Activated CD4-positive, alpha-beta T cell treated with anti-CD3 and anti-CD28 coated beads, Interleukin-2, amount 50 U/mL, for 24 hours (primary cell): ENCODE results near the gene LIMK2.
A peak's percentile ranks its signal among the peaks of the same experiment; 100 is the strongest.
"Not testable (repeated sequence)": the region's sequence is repeated elsewhere in the genome, so short reads cannot be mapped to it uniquely, and the experiment has no call there.

Experiments used
- DNase-seq, 2 donors: peaks; one replicate each; pipeline ENCODE4 v3.0.0-alpha.2; 2020; ENCODE audit warnings: low read depth in 1 of 2, low spot score in 1 of 2

LIMK2 gene

DNA sequence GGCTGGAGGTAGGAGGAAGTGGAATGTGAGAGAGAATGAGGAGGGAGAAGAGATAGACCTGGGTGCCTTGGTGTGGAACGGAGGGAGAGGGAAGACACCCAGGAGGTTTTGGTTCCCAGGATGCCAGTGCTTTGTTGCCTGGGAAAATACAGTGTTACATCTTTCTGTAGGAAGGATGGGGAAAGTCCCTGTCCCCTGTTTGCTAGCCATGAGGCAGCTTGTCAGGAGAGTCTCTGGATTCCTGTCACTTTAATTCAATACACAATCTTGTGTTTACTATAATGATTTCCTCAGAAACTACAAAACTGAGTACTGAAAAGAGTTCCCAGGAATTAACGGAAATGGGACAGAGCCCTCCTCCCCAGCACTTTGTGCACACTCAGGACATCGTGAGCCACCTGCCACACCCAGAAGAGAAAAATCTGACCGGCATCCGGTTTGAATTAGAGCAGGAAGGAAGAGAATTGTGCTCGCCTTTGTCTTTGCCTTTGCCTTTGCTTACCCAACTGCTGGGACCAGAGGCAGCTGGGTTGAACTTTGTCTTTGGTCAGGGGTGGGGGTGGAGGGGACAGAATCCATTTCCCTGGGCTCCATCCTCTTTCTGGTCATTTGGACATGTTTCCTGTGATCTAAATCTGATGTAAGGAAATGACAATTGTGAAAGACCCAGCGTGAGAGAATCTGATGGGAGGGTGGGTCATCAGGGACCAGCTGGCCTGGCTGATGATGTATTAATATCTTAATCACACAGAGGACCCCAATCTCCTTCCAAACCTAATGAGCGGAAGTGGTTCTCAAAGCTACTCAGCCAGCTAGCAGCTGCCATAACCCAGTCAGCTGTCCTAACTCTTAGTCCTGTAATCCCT is 1.3 kb upstream of the LIMK2 start:
- no peak for DNase-seq

DNA sequence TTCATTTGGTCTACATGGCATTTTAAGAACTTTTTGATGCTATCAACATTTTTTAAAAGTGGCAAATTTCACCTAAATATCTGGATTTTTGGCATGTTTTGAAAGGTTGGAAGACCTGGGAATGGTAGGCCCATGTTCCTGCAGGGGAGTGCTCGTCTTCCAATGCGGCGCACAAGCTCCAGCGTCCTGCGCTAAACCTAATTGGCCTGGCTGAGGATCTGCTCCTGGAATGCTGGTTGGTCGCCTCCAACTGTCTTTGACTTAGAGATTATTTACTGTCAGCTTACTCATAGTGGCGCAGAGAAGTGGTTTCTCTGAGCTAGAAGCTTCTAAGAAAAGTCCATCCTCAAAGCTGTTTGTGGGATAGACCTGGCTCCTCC is 626 bp upstream of the LIMK2 start:
- DNase-seq: no peak

DNA sequence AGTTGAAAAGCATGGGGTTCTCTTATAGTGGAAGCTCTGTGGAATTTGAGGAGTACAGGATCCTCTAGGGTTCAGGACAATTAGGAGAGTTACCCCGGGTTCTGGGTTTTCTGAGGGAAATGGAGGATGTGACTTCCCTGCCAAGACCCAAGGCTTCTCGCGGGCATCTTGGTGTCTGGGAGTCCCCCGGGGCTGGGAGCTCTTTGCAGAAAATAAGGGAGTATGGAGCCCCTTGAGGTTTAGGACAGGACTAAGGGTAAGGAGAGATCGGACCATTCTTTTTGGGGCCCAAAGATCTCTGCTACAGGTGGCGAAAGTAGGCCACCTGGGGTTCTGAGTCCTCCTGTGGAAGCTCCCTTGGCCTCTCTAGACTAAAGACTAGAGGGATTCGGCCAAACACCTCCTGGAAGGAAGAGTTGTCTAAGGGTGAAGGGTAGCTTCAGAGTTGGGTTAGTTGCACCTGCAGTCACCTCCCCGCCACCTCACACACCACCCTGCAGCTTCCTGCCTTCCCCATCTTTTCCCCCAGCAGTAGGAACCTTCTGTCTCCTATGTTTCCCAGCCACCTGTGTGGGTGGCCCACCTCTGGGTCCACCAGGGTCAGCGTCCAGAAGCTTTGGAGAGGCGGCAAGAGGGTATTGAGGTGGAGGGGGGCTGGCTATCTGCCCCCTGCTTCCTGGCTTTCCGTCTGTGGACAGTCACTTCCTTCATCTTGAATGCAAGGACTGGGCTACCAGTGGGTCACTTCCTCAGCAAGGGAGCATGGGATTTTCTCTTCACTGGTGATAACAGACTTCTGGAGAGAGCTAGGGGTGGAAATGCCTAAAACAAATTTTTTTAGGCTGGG is 908 bp downstream of the LIMK2 start:
- no peak for DNase-seq

DNA sequence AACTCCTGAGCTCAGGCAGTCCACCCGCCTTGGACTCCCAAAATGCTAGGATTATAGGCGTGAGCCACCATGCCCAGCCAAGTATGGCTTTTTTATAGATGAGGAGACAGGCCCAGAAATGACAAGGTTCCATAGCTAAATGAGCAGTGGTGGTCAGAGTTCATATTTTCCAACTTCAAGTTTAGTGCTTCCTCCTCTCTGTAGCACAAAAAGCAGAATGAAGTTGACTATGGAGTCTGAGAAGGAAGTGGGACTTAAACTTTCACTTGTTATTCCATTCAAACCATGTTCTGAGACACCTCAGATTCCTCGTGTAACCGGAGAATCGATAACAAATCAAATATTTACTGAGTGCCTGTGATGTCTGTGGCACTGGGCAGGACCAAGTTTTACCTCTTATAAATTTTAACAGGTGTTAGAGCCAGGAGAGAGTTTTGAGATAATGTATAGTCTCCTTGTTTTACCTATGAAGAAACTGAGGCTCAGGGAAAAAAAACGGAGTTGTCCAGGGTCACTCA is 3.0 kb downstream of the LIMK2 start:
- no peak for DNase-seq

DNA sequence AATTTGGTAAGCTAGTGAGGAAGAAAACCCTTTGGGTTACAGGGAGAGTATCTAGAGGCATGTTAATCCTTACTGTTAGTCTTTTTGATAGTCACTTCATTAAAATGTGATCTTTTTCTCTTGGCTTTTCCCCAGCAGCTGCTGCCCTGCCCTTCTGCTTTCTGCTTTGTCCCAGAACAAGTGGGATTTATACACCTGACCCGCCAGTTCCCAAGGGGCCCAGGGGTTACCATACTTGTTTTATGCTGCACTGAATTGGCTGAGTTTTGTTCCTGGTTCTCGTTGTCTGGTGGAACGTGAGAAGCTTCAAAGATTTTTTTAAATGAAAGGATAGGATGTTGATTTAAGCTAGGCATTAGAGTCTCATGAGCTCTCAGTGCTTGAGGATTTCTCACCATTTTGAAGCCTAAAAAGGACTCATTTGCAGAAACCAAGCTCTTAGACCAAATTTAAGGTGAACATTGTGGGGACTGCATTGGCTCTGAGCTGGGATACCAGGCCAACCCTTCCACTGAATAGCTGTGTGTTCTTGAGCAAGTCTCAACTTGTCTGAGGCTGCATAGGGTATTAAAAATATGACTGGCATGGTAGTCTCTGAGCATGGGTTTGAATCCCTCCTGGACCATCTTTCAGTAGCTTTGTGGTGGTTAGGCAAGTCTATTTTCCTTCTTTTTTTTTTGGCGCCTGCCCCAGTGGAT is 6.6 kb downstream of the LIMK2 start:
- no peak for DNase-seq

DNA sequence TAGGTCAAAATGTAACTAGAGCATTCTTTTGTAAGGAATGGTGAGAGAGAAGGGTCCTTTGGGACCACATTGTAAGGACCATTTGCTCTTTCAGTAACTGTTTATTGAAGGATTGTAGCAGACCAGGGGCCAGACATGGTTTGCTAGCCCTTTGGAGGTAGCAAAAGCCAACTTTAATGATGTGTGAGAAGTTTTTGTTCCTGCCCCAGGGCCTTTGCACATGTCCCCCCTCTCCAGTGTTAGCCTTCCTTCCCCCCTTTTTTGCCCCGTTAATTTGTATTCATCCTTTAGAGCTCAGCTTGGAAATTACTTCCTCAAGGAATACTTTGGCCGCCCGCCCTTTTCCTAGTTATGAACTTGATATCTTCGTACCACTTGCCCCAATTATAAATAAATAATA is 9.0 kb downstream of the LIMK2 start:
- no peak for DNase-seq

DNA sequence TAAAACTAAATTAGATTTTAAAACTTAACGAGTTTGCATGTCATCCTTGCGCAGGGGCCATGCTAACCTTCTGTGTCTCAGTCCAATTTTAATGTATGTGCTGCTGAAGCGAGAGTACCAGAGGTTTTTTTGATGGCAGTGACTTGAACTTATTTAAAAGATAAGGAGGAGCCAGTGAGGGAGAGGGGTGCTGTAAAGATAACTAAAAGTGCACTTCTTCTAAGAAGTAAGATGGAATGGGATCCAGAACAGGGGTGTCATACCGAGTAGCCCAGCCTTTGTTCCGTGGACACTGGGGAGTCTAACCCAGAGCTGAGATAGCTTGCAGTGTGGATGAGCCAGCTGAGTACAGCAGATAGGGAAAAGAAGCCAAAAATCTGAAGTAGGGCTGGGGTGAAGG is 10.6 kb downstream of the LIMK2 start:
- no peak for DNase-seq

DNA sequence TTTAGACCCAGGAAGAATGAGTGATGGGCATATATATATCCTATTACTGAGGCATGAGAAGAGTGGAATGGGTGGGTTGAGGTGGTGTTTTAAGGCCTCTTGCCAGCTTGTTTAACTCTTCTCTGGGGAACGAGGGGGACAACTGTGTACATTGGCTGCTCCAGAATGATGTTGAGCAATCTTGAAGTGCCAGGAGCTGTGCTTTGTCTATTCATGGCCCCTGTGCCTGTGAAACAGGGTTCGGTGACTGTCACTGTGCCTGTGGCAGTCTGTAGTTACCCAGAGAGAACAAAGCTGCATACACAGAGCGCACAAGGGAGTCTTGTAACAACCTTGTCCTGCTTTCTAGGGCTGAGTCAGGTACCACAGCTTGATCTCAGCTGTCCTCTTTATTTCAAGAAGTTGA is 11.7 kb downstream of the LIMK2 start:
- DNase-seq: no peak

DNA sequence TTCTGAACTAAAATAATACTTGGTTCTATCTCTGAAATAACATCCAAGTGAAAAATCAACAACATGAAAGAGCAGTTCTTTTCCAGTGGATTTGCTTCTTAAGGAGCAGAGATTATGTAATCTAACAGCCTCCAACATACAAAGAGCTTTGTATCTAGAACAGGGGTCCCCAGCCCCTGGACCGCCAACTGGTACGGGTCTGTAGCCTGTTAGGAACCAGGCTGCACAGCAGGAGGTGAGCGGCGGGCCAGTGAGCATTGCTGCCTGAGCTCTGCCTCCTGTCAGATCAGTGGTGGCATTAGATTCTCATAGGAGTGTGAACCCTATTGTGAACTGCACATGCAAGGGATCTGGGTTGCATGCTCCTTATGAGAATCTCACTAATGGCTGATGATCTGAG is 12.6 kb downstream of the LIMK2 start:
- not testable (repeated sequence) for DNase-seq

DNA sequence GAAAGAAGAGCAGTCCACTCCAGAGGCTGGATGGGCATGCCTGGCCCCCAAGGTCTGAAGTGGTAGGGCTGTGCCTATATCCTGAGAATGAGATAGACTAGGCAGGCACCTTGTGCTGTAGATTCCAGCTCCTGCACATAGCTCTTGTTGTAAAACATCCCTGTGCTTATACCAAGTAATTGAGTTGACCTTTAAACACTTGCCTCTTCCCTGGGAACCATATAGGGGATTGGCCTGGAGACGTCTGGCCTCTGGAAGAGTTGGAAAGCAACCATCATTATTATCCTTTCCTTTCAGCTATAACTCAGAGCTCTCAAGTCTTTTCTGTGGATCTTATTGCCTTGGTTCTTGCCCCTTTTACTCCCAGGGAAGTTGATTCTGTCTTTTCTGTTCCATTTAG is 15.1 kb downstream of the LIMK2 start:
- DNase-seq: no peak

DNA sequence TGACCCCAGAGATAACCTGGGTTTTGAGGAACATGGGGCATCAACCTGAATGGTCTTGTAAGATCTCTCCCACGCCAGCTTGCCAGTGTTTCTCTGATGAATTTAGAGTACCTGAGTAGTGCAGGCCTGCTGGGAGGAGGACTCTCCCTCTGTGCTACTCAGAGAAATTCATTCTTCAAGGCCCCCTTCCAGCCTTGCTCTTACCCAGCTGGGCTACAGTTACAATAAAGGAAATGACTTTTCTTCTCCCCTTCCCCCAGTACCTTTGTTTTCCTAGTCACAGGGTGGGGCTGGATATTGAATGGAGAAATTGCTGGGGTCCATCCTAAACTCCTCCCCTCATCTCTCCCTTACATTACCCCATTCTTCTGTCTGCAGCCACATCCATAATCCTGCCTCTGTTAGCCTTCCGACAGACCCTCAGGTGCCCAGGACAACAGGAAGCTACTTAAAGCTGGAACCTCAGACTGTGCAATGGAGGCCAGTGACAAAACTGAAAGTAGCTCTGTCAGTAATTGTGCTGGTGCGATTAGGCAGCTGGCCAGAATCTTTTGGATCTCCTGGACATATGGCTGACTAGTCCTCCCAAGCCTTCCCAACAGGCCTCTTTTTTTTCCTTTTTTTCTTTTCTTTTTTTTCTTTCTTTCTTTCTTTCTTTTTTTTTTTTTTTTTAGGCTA is 17.4 kb downstream of the LIMK2 start:
- no peak for DNase-seq

DNA sequence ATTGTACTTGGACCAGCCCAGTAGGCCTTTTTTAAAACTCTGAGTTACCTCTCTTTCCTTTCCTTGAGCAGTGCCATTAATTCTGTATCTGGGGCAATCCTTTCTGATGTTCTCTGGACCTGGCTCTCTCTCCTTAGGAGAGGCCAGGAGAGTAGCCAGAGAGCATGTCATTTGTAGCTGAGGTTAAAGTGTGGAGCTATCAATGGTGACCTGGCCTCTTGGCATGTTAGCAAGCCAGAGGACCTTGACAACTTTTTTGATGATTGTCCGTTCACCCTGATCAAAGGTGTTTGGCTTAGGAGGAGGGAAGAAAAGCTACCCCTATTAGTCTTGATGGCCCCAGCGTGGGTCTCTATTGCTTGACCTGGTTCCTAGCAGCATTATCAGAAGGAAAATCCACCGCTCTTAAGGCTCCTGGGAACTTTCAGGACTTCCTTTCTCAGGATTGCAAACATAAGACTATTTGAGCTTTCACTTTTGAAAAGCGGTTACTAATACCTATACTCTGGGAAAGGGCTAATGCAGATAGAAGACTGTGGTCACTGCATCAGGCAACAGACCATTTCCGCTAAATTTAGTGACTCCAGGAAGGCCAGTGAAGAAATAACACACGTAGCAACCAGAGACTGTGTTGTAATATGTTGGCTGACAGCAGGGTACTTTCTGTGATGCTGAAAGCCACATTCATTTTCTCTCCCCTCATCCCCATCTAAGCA is 18.2 kb downstream of the LIMK2 start:
- no peak for DNase-seq

DNA sequence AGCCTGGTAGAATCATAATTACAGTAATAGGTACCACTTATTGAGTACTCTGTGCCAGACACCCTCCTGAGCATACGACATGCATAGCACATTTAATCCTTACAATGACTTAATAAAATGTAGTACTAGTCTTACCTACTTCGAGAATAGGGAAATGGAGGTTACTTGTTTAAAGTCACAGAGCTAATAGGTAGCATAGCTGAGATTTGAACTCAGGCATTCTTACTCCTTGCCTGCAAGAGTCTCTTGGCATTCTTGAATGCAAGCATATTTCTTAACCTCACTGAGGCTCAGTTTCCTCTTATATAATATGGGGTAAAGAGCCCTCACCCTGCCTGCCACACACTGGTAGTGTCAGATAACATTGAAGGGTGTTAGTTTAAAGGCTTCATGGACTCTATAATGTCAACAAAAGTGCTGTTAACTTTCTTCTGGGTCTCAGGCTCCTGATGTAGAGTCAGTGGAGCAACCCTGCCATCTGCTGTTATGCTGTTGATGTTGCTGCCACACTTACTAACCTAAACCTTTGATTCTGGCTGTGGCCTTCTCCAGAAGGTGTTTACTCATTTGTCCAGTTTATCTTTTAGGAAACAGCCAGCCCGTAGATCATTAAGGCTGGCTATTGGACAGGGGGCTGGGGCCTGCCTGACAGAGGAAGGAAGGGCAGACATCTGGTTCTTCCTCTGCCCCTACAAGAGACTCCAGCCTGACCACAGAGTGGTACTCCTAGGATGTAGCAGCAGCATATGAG is 18.9 kb downstream of the LIMK2 start:
- peak in 1 of 2 donors; percentile 23 for DNase-seq

DNA sequence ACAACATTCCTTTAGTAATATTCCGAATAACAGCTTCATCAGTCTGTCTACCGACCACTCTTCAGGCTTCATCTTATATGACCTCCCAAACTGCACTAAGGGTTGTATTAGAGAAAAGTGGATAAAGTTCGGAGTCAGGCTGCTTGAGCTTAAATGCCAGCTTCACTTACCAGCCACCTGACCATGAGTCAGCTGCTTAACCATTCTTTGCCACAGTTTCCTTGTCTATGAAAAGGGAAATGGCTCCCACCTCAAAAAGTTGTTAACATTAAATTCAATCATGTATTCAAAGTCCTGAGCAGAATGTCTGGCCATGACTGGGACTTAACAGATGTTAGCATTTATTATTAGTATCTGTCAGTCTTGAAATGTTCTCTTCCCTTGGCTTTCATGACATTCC is 20.9 kb downstream of the LIMK2 start:
- DNase-seq: no peak

DNA sequence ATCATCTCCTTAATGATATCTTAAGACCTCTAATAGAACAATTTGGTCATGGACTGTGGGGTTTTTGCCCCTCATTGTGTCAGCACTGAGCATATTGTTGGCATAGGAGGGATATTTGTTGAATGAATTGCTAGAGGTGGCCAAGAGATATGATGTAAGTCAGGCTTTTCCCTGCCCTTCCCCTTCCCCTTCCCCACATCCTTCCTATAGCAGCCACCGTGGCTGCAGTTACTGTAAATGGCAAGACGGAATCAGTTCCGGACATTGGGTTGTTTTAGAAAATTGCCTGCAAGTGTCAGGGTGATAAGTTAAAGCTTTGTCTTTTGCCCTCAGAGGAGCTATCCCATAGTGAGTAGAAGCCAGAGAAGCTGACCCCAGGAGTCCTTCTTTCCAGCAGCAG is 23.0 kb downstream of the LIMK2 start:
- no peak for DNase-seq

DNA sequence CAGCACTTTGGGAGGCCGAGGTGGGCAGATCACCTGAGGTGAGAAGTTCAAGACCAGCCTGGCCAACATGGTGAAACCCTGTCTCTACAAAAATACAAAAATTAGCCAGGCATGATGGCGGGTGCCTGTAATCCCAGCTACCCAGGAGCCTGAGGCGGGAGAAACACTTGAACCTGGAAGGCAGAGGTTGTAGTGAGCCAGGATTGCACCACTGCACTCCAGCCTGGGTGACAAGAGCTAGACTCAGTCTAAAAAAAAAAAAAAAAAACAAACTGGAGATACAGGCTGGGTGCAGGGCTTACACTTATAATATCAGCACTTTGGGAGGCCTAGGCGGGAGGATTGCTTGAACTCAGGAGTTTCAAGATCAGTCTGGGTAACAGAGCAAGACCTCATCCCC is 23.9 kb downstream of the LIMK2 start:
- not testable (repeated sequence) for DNase-seq

DNA sequence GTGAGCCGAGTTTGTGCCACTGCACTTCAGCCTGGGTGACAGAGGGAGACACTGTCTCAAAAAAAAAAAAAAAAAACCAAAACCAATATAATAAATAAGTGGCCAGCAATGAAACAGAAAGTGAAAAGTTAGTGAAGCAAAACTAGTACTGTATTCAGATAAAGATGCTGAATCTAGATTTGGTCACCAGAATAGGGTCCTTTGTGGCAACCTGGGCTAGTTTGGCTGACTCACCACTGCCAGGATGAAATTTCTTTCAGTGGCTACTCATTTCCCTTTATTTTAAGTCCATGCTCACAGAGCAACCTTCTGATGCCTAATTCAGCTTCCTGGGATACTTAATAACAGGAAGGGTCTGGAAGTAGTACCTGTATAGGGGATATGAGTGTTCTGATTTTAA is 26.0 kb downstream of the LIMK2 start:
- no peak for DNase-seq

DNA sequence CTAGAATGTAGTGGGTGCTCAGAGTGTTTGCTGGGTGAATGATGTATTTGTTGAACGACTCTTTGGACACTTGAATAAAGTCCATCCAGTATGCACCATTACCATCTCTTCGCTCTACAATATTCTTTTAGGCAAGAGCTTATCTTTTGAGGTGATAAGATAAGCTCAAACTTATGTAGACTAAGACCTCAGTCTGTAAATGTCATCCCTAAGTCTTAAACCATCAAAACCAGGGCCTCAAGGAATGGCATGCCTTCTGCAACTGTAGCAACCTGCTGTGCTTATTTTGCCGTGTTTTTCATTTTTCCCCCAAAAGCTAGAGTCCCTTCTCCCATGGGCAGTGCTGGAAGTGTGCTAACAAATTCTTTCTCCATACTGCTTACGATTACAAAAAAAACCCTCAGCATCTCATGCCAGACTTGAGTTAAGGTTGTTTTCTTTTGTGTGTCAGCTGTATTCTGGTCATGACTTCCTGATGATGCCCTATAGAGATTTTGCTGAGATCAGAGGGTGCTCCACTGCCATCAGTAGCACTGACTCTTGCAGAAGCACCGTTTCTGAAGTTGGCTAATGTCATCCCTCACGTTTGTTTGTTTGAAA is 27.8 kb downstream of the LIMK2 start:
- no peak for DNase-seq

DNA sequence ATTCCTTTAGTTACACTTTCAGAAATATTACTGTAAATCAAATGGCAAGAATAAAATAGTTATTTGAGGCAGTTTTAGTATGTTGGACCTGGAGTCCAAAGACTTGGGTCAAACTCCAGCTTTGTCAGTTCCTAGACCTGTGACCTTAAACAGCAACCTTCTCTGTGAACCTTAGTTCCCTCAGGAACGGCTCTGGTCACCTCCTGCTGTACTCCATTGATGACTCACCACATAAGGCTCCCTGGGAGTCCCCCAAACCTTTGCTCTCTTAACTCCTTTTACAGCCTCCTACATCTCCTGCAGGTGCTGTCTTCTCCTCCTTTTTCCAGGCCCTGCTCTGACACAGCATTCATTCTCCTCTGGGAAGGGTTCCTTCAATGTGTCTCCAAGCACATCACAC is 29.1 kb downstream of the LIMK2 start:
- no peak for DNase-seq
